GM18502 (cell line): ENCODE results near the gene TUBGCP3.

Source experiments
- ATAC-seq: cut with Tn5 transposase; IDR thresholded peaks from one replicate; pipeline ENCODE4 v1.9.1; 2021; ENCODE audit warnings: mild to moderate bottlenecking; ENCODE audit not compliant: unreplicated experiment, poor library complexity

The TUBGCP3 gene

DNA sequence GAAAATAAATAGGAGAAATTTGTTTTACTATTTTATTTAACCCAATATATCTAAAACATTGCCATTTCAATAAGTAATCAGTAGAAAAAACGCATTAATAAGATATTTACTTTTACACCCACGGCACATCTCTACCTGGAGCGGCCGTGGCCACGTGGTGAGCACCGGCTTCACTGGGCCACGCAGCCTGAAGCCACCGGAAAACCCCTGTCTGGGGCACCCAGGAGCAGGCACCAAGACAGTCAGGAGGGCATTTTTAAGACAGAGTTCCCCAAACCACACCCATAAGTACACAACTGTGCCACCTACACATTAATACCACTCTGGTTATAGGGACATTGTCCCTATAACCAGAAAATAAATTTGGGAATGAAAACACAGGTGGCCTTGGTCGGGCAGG lies 130.9 kb downstream of the TUBGCP3 start:
- ATAC-seq = no peak

DNA sequence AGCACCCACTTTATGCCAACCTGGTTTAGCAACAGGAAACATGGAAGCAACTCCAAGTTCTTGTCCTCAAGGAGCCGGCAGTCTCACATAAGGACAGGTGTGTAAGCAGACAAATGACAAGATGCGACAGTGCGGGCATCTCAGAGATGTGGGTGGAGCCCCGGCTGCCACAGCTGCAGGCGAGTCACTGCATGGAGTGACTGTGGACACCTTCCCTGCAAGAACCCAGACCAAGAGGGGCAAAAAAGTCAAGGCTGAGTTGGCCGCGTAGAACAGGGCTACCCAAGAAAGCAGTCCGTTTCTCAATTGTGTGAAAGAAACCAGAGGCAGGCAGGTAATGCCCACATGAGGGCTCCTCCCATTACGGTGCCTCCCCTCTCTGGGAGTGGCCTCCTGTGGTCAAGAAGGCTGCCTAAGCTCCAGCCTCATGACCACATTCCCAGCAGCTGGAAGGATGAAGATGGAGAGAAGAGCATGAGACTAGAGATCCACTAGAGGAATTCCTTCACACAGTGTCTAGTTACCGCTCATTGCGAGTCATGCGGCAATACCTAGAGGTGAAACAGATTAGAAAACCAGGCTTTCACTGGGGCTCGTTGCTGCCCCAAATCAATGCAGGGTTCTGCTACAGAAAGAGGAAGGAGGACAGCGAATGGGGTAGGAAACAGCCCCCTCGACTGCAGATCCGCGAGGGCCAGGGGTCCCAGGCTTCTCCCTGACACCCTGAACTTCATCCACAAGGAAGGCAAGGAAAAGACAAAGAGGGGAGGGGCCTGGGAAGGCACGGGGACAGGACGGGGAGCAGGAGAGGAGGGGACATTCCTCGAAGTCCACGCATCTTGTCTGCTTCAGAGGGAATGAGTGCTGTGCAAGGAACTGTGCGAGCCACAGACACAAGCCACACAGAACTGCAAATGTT lies 131.6 kb downstream of the TUBGCP3 start:
- no peak for ATAC-seq

- no peak for ATAC-seq
These were observed 132.4 kb downstream of the TUBGCP3 start for GRCh38 chr13:112455476-112456059.

DNA sequence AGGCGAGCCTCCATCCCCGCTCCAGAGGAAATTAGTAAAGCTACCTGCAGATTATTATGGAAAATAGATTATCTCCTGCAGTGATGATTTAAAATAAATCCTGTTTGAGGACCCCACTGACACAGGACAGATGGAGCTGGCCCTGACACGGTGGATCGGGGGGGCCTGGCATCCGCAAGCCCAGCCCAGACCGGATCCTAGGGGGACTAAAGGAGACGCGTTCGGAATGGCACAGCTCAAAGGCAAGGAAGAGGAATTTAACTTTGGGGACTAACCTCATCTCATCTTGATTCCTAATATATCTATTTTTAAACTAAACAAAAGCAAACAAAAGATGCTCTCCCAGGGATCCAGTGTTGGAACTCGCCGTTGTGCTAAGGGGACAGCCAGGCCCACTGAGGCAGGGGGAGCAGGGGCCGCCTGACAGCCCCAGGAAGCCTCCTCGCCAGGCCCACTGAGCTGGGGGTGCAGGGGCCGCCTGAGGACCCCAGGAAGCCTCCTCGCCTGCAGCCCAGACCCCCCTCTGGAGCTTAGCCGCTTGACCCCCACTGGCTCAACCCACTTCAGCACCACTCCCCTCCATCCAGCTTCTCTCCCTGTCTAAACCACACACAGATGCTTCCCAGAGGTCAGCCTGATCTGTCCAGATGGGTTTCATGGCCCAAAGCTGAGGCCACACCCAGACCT lies 133.2 kb downstream of the TUBGCP3 start:
- no peak for ATAC-seq

GRCh38 chr13:112453874-112454647 lies 133.9 kb downstream of the TUBGCP3 start:
- ATAC-seq = no peak

- no peak for ATAC-seq
These were observed 134.6 kb downstream of the TUBGCP3 start for GRCh38 chr13:112453207-112453829.

DNA sequence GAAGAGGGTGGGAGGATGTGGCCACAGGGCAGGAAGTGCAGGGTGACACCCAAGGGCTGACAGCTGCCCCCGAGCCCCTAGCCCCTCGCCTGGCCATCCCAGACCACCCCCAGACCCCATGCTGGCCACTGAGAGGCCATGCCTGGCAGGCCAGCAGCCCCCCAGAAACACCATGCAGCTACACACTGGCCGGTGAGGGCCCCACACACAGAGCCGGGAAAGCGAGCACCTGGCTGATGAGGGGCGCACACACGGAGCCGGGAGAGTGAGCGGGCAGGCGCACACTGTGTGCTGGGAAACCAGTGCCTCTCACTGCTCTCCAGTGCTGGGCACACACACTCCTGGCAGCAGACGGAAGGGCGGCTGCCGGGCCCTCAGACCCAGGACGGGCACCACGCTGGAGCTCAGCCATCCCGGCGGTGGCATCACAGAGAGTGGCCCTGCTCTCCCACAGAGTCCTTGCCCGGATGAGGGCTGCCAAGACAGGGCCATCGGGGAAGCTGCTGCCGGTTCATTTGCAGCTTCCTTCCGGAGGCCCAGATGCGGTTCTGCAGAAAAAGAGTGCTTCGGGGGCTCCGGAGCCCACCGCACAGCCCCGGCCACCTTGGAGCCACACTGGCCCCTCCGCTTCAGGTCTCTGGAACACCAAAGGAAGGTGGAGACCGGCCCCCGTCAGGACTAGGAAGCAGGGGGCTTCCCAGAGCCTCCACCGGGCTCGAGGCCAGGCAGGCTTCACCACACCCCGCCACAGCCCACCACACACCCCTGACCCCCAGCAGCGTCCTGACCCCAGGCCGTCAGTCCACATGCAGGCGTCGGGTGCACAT lies 135.4 kb downstream of the TUBGCP3 start:
- no peak for ATAC-seq

- no peak for ATAC-seq
These were observed 136.2 kb downstream of the TUBGCP3 start for GRCh38 chr13:112451512-112452379.

DNA sequence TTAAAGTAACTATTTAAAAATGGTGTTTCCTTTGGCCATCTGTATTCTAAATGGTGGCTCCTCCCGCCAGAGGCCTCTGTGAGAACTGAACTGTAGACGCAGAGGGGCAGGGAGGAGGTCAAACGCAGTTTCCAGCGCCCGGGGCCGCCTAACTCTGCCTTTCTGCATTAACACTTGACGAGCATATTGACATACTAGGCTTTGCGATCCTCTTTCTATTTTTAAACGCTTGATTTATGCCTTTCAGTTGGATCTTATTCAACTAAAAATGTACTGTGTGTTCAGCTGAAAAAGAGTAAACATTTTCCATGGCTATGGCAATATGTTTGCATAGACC lies 137.1 kb downstream of the TUBGCP3 start:
- ATAC-seq = no peak

DNA sequence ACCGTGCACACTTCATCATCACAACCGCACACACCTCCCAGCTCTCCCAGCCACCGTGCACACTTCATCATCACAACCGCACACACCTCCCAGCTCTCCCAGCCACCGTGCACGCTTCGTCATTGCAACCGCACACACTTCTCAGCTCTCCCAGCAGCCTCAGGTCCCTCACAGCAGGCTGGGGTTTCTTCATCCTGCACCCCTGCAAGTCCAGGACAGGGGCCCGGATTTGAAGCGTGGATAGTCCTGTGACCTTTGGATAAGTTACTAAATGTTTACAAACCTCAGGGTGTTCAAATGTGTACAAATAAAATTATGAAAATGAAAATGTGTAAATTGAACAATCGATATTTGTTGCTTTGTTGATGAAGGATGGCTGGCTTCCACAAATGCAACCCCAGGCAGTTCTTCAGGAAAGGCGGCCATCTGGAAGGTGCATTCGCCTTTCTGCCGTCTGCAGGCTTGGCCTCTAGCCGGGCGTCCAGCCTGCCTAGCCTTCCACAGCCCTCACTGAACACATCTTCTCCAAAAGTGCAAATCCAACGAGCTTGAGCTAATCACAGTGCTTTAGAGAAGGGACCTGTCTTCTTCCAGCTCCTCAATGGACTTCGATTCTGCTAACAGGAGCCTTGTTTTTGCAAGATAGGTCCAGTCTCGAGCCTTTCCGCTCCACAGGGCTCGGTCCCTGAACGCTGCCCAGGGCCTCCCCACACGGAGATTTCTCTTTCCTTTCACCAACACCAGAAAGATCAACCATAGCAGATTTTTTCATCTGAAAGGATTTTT lies 137.6 kb downstream of the TUBGCP3 start:
- no peak for ATAC-seq

DNA sequence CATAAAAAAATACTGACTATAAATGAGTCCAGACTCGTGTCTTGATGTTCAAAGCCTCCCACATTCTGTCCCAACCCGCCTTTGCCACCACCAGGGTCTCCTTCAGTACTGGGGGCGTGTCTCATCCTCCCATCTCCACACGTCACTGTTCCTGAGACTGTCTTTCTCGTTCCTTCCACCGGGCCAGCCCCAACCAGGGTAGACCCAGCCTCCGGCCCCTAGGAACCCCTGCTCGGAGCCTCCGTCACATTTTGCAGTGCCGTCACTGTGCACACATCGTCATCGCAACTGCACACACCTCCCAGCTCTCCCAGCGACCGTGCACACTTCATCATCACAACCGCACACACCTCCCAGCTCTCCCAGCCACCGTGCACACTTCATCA lies 138.4 kb downstream of the TUBGCP3 start:
- no peak for ATAC-seq

DNA sequence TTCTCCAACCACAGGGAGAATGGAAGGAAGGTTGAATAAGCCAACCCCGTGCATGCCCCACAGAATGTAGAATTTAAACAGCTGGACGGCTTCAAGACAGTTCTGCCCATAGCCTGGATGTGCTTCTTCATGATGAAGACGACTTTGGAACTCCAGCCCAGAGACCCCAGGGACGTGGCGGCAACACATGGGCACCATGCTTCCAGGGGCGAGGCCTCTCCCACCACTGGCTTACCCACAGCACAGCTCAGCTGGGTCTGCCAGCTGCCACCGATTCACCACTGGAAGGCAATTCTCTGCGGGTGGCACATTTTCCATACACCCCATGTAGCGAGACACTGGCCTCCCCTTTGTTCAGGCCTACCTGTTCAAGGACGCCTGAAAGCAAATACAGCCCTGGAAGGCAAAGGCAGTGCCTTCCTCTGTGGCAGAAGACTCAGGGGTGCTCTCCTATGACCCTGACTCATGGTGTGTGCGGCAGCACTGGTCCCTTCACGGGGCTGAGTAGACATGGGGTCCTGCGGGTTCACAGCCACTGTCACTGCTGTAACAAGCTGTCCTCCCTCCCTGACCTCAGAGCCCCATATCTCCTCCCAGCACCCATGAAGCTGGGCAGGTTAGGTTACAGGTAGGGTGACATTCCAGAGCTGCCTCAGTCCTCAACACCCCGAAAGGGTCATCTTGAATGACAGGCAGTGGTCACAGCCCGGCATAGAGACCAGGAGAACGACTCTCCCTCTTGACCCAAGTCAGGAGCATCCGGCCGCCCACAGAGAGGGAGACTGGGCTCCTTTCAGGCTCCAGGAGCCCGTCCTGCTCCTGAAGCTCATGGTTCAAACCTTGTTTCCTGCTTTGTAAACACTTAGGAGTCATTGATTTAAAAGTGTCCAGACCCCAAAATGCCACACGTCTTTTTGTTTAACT lies 139.1 kb downstream of the TUBGCP3 start:
- ATAC-seq = no peak

DNA sequence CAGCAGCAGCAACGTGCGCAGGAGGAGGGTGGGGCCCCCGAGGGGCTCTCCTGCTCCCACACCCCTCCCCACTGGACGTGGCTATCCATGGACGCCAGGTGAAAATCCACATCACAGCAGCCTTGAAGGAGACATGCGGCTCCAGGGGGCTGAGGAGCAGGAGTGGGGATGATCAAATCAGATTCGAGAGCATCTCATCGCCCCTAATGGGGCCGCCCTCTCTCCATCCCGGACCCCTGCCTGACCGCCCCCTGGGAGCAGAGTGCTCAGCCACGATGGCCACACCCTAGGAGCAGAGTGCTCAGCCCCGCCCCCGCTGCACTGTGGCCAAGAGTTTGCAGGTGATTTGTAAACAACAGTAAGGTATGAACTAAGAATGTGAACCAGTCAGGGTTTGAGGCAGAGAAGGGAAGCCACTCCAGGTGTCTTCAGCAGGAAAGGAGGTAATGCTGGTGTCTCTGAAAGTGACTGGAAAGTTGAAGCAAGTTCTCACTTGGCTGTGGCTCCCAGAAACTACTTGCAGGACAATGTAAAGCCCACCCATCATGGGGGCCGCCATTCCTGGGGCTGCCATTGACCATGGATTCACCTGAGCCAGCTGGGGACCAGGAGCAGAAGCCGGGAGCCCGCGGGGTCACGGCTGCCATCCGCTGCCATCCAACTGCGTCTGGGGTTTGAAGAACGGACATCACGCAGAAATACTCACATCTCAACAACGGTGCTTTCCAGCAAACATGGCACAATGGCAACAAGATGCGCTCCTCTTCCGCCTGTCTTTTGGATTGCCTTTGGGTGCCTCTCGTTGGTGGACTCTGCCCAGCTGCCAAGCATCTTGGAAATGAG lies 140.0 kb downstream of the TUBGCP3 start:
- no peak for ATAC-seq

DNA sequence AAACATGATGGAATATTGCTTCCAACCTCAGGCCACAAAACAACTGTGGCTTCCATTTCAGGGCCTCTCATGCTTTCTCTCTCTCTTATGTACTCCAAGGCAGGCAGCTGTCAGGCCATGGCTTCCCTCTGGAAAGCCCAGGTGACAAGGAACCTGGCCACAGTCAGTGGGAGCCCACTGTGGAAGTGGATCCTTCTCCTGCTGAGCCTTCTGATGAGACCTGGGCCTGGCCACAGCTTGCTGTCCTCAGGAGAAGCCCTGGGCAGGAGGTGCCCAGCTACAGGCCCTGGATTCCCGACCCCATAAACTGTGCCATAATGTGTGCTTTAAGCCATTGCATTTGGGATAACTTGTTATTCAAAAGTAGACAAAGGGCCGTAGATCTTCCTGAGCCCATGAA lies 140.6 kb downstream of the TUBGCP3 start:
- no peak for ATAC-seq

GRCh38 chr13:112446867-112447266 lies 141.1 kb downstream of the TUBGCP3 start:
- ATAC-seq = no peak

DNA sequence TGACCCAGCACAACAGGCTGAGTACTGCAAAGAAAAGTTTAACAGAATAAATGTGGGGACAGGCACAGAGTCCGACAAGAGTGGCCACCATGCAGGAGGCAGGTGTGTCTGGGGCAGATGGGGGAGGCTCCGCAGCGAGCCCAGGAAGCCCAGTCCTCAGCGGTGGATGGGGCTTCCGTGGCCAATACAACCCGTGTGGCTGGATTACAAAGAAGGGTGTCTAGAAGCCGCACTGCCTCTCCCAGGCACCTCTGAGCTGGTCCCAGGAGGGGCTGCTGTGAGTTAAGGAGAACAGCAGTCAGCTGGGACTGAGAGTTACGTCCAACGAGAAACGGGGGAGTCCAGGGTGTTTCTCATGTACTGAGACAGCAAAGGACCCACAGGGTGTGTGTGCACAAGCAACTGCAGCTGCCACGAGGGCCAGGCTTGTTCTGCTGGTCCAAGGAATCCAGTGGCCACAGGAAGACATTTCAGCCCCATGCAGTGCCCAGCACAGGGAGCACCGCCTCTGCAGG lies 141.5 kb downstream of the TUBGCP3 start:
- no peak for ATAC-seq
